ENCODE data around the gene EXOC6B. TPM values are rescaled to one million over a fixed set of nuclear protein-coding genes. Genes with fewer than 3 reads are reported as not detected.

Gene EXOC6B
- total and polyA plus RNA-seq, 10 of the 15 experiments (the other 5 are each of a cell fraction or from before 2014, with no cell fraction given): 0.23 to 2.2 (median 1.2) TPM

DNA sequence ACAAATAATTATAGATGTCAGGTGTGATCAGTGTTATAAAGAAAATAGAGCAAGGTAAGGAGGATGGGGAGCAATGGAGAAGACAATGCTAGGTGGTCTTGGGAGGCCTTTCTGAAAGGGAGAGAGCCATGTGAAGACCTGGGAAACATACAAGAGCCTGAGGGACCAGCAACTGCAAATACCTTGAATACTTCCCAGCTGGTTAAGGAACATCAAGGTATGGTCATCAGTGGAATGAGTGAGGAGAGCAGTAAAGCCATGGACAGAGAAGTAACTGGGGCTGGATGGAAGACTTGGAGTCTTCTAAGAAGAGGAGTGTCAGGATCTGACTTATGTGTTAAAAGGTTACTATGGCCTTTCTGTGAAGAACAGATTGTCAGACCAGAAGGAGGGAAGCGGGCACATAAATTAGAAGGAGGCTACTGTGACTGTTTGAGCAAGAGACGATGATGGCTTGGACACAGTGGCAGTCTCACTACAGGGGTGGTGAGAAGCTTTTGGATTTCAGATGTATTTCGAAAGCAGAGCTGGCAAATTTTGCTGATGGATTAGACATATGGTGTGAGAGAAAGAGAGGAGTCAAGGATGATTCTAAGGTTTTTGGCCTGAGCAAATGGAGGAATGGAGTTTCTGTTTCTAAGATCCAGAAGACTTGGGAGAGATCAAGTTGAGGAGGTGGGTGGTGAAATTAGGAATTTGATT lies 22.8 kb upstream of the EXOC6B start (continued):
- TF ChIP-seq, protein P1, sequence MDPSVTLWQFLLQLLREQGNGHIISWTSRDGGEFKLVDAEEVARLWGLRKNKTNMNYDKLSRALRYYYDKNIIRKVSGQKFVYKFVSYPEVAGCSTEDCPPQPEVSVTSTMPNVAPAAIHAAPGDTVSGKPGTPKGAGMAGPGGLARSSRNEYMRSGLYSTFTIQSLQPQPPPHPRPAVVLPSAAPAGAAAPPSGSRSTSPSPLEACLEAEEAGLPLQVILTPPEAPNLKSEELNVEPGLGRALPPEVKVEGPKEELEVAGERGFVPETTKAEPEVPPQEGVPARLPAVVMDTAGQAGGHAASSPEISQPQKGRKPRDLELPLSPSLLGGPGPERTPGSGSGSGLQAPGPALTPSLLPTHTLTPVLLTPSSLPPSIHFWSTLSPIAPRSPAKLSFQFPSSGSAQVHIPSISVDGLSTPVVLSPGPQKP (IDR thresholded peaks at IDR 0.05; ENCODE audit: low read depth, low read length): no peak
- TF ChIP-seq PBX3 (IDR thresholded peaks at IDR 0.05; ENCODE audit: insufficient replicate concordance, low read depth, low read length): no peak

DNA sequence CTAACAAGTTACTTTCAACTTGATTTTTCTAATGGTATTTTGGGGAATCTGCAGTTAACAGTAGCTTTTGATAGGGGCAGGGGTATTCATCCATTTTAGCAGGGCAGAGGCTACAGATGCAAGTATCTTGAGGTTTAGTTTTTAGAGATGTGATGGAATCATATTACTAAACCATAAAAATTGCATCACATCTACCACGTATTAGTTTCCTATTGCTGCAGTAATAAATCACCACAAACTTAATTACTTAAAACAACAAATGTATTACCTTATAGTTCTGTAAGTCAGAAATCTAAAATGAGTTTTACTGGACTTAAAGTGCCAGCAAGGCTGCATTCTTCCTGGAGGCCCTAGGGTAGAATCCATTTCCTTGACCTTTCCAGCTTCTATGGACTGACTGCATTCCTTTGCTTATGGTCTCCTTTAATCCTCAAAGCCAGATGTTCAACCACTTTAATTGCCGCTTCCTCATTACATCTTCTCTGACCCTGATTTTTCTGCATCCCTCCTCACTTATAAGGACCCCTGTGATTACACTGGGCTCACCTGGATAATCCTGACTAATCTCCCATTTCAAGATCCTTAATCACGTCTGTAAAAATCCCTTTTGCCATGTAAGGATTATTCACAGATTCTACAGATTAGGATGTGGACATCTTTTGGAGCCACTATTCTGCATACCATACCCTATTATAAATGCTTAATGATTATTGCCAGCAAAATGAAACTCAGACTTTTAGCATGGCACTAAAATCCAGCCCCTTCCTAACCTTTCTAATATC lies 21.9 kb upstream of the EXOC6B start:
- ChIA-PET RAD21 (ENCODE audit: unreplicated experiment) (no interaction called here), SMC1A (ENCODE audit: uncharacterized antibody, unreplicated experiment) (interaction anchor here (1.0 to 1.2 kb wide), 2 partner anchors 44 to 75 kb away, joined by 3 to 4 read pairs; no protein-coding TSS in a partner anchor), POLR2A (no interaction called here), CTCF (interaction anchor here (1.4 kb wide), 1 partner anchor 14 kb away, joined by 3 read pairs; no protein-coding TSS in a partner anchor)
- FAIRE-seq (no peak), ATAC-seq (no peak), DNase-seq (ENCODE audit: low read depth, low spot score) (no peak)
- no peak overlapping the region for H3K4me2 ChIP-seq (ENCODE audit: control insufficient read depth, insufficient read depth)
- H4K20me1 ChIP-seq (ENCODE audit: control insufficient read depth, insufficient read depth): no peaks in the 10 kb centered on the region
- TF ChIP-seq CREB1 (IDR thresholded peaks at IDR 0.05; ENCODE audit: low read depth) (no peak), HDGF (IDR thresholded peaks at IDR 0.05) (no peak), ZZZ3 (IDR thresholded peaks at IDR 0.05; ENCODE audit: control insufficient read depth, insufficient read length, low read depth) (no peak)
- TF ChIP-seq, protein P2, sequence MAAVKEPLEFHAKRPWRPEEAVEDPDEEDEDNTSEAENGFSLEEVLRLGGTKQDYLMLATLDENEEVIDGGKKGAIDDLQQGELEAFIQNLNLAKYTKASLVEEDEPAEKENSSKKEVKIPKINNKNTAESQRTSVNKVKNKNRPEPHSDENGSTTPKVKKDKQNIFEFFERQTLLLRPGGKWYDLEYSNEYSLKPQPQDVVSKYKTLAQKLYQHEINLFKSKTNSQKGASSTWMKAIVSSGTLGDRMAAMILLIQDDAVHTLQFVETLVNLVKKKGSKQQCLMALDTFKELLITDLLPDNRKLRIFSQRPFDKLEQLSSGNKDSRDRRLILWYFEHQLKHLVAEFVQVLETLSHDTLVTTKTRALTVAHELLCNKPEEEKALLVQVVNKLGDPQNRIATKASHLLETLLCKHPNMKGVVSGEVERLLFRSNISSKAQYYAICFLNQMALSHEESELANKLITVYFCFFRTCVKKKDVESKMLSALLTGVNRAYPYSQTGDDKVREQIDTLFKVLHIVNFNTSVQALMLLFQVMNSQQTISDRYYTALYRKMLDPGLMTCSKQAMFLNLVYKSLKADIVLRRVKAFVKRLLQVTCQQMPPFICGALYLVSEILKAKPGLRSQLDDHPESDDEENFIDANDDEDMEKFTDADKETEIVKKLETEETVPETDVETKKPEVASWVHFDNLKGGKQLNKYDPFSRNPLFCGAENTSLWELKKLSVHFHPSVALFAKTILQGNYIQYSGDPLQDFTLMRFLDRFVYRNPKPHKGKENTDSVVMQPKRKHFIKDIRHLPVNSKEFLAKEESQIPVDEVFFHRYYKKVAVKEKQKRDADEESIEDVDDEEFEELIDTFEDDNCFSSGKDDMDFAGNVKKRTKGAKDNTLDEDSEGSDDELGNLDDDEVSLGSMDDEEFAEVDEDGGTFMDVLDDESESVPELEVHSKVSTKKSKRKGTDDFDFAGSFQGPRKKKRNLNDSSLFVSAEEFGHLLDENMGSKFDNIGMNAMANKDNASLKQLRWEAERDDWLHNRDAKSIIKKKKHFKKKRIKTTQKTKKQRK (IDR thresholded peaks at IDR 0.05; ENCODE audit: low read depth, low read length): no peak
- intact Hi-C loops (cut with micrococcal nuclease; ENCODE audit: unreplicated experiment) (no loop called here), in situ Hi-C loops (cut with MboI) (no loop called here)
- no peaks in the 10 kb centered on the region for H3K36me3 ChIP-seq (ENCODE audit: control insufficient read depth in 2 of 2, insufficient read depth in 2 of 2, low read length in 1 of 2)
- no peak overlapping the region for H3K4me3 ChIP-seq
- no peak overlapping the region for H2AFZ ChIP-seq (ENCODE audit: control insufficient read depth, low read depth, low read length)
- H3K27me3 ChIP-seq (replicated peaks in 1 of 2; ENCODE audit: control insufficient read depth in 2 of 2, insufficient read depth in 2 of 2, low read length in 1 of 2): peaks cover 2 to 3% of the 10 kb centered on the region in 2 experiments; a peak in 2 of 4 replicates
- BruUV-seq (replicated peaks): no TSS peak
- 42% methylated on average over 3 of the region's 3 CpGs for WGBS (ENCODE audit: insufficient coverage, insufficient replicate concordance, low lambda C conversion rate, missing lambda C conversion rate)
- H3K9me3 ChIP-seq (replicated peaks; ENCODE audit: control insufficient read depth, insufficient read depth, low read length): no peaks in the 10 kb centered on the region
- H3K79me2 ChIP-seq (ENCODE audit: control insufficient read depth, insufficient read depth, low read length): no peaks in the 10 kb centered on the region
- peaks cover 7% of the 10 kb centered on the region; the same call in 1 of the 2 replicates for H3K4me1 ChIP-seq (ENCODE audit: control insufficient read depth, insufficient read depth, low read length)
- no peak overlapping the region for H3K27ac ChIP-seq (ENCODE audit: control insufficient read depth, insufficient read depth)
- H3K9ac ChIP-seq (ENCODE audit: control insufficient read depth, insufficient read depth, low read length): no peak overlapping the region

Data from GM12878 (cell line).